NCI-H1436 treated with DMSO at 0.1 percent for 48 hours (cell line): ENCODE results near the gene COQ7.

ENCODE experiments used
- DNase-seq: peaks from one replicate; lab custom pipeline; 2025; lab: John Stamatoyannopoulos, UW

Gene COQ7

GRCh38 chr16:19067349-19068236, at the start of gene COQ7:
Gene COQ7 (plus strand): TSS chr16:19067614. CDS start chr16:19067665, 51 bp downstream.
- DNase-seq: peak; percentile 99

GRCh38 chr16:19020689-19021088, 46.7 kb upstream of the COQ7 start:
- no peak for DNase-seq

GRCh38 chr16:19021747-19022146, 45.7 kb upstream of the COQ7 start:
- DNase-seq: no peak

GRCh38 chr16:19027416-19027815, 40.0 kb upstream of the COQ7 start:
- no peak for DNase-seq

GRCh38 chr16:19029980-19030379, 37.4 kb upstream of the COQ7 start:
- no peak for DNase-seq

- no peak for DNase-seq
These were observed 35.7 kb upstream of the COQ7 start for GRCh38 chr16:19031738-19032137.

GRCh38 chr16:19033761-19034160, 33.7 kb upstream of the COQ7 start:
- no peak for DNase-seq

- DNase-seq: no peak
These were observed 27.0 kb upstream of the COQ7 start for GRCh38 chr16:19040400-19040799.

GRCh38 chr16:19044769-19045168, 22.6 kb upstream of the COQ7 start:
- no peak for DNase-seq

- no peak for DNase-seq
These were observed 21.4 kb upstream of the COQ7 start for GRCh38 chr16:19046062-19046461.

- no peak for DNase-seq
These were observed 4.7 kb upstream of the COQ7 start for GRCh38 chr16:19062706-19063105.

- no peak for DNase-seq
These were observed 446 bp upstream of the COQ7 start for GRCh38 chr16:19066988-19067348.

- DNase-seq: no peak
These were observed 912 bp downstream of the COQ7 start for GRCh38 chr16:19068237-19068815.

GRCh38 chr16:19071811-19072777, 4.7 kb downstream of the COQ7 start:
- DNase-seq: no peak

GRCh38 chr16:19073344-19073743, 5.9 kb downstream of the COQ7 start:
- no peak for DNase-seq

GRCh38 chr16:19073863-19074262, 6.4 kb downstream of the COQ7 start:
- no peak for DNase-seq

- no peak for DNase-seq
These were observed 8.1 kb downstream of the COQ7 start for GRCh38 chr16:19075511-19075910.

- DNase-seq: no peak
These were observed 10.5 kb downstream of the COQ7 start for GRCh38 chr16:19077879-19078278.

GRCh38 chr16:19083670-19084069, 16.3 kb downstream of the COQ7 start:
- no peak for DNase-seq

GRCh38 chr16:19084139-19084538, 16.7 kb downstream of the COQ7 start:
- no peak for DNase-seq

GRCh38 chr16:19084879-19085278, 17.5 kb downstream of the COQ7 start:
- no peak for DNase-seq

GRCh38 chr16:19085679-19086200, 18.3 kb downstream of the COQ7 start:
- no peak for DNase-seq
